ENCODE data around the gene HOPX.

- TF ChIP-seq, protein P1, sequence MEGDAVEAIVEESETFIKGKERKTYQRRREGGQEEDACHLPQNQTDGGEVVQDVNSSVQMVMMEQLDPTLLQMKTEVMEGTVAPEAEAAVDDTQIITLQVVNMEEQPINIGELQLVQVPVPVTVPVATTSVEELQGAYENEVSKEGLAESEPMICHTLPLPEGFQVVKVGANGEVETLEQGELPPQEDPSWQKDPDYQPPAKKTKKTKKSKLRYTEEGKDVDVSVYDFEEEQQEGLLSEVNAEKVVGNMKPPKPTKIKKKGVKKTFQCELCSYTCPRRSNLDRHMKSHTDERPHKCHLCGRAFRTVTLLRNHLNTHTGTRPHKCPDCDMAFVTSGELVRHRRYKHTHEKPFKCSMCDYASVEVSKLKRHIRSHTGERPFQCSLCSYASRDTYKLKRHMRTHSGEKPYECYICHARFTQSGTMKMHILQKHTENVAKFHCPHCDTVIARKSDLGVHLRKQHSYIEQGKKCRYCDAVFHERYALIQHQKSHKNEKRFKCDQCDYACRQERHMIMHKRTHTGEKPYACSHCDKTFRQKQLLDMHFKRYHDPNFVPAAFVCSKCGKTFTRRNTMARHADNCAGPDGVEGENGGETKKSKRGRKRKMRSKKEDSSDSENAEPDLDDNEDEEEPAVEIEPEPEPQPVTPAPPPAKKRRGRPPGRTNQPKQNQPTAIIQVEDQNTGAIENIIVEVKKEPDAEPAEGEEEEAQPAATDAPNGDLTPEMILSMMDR (IDR thresholded peaks at IDR 0.05), result no peak
- no peak for TF ChIP-seq POLR2A (IDR thresholded peaks at IDR 0.05)
Observed at GRCh38 chr4:56653461-56654237, 27.4 kb downstream of the HOPX start.
